Gastrocnemius medialis (tissue), 4 donors: ENCODE results near the gene TPRX1.

Source experiments
- POLR2A ChIP-seq, 2 donors: fragments of 450-650 bp; IDR thresholded peaks; one replicate each; pipeline ENCODE4 v1.6.1; 2017; ENCODE audit warnings: antibody characterized with exemption in 2 of 2, mild to moderate bottlenecking in 2 of 2, moderate library complexity in 2 of 2
- TF ChIP-seq, protein P1 (sequence below), 5 experiments: fragments of 450-650 bp in 3 of 5; fragments of 200-600 bp in 2 of 5; sonication (generic) in 2 of 5; IDR thresholded peaks in 4 of 5; conservative IDR thresholded peaks in 1 of 5; 1 replicate in 4 of 5; 2 replicates in 1 of 5; pipeline ENCODE4 v1.5.1; 2016 to 2019; ENCODE audit warnings: antibody characterized with exemption in 5 of 5, mild to moderate bottlenecking in 3 of 5, moderate library complexity in 3 of 5

DNA sequence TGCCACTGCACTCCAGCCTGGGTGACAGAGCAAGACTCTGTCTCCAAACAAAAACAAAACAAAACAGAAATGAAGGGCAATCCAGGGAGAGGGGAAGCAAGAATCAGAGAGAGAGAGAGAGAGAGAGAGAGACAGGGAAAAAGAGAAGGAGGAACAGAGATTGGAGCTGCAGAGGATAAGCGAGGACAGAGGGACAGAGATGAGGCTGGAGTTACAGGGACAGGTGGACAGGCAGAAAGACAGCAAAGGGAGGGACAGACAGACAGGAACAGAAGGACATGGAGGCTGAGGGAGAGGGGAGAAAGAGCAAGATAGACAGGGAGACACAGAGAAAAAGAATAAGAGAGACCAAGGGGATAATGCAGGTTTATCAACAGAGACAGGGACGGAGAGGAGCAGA is 16.1 kb upstream of the TPRX1 start:
- TF ChIP-seq, protein P1, sequence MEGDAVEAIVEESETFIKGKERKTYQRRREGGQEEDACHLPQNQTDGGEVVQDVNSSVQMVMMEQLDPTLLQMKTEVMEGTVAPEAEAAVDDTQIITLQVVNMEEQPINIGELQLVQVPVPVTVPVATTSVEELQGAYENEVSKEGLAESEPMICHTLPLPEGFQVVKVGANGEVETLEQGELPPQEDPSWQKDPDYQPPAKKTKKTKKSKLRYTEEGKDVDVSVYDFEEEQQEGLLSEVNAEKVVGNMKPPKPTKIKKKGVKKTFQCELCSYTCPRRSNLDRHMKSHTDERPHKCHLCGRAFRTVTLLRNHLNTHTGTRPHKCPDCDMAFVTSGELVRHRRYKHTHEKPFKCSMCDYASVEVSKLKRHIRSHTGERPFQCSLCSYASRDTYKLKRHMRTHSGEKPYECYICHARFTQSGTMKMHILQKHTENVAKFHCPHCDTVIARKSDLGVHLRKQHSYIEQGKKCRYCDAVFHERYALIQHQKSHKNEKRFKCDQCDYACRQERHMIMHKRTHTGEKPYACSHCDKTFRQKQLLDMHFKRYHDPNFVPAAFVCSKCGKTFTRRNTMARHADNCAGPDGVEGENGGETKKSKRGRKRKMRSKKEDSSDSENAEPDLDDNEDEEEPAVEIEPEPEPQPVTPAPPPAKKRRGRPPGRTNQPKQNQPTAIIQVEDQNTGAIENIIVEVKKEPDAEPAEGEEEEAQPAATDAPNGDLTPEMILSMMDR (IDR thresholded peaks at IDR 0.05 in 4 of 5, conservative IDR thresholded peaks at IDR 0.05 in 1 of 5), result no peak
- no peak for TF ChIP-seq POLR2A (IDR thresholded peaks at IDR 0.05)
